HG02885 (cell line): ENCODE measurements around the gene SMAD6.

ENCODE experiments used
- ATAC-seq: cut with Tn5 transposase; IDR thresholded peaks from one replicate; pipeline ENCODE4 v1.9.1; 2021; ENCODE audit warnings: mild to moderate bottlenecking; ENCODE audit not compliant: unreplicated experiment, poor library complexity

The SMAD6 gene

DNA sequence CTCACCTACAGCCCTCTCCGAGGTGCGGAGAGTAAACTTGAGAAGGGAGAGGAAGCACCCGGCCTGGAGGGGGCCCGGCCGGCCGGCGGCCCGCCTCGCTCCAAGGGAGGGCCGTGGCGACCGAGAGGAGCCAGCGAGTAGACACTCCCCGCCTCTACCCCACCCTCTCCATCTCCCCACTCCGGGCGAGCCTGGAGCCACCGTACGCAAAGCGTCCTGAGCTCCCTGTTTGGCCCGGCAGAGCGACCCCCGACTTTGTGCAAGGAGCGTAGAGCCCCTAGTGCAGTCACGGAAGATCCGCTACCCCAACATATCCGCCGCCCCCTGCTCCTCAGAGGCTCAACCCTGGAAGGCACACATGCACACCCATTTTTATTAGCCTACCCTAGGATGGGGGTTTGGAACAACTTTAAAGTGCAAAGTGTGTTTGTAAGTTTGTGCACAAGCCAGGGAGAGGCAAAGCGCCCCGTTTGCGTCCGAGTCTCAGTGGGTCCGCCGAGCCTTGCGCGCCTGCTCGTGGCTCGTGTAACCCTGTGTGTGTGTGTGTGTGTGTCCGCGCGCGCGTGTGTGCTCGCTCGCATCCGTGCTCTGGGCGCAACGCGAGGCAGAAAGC, 508 bp upstream of the SMAD6 start:
- ATAC-seq, result peak; percentile 26

DNA sequence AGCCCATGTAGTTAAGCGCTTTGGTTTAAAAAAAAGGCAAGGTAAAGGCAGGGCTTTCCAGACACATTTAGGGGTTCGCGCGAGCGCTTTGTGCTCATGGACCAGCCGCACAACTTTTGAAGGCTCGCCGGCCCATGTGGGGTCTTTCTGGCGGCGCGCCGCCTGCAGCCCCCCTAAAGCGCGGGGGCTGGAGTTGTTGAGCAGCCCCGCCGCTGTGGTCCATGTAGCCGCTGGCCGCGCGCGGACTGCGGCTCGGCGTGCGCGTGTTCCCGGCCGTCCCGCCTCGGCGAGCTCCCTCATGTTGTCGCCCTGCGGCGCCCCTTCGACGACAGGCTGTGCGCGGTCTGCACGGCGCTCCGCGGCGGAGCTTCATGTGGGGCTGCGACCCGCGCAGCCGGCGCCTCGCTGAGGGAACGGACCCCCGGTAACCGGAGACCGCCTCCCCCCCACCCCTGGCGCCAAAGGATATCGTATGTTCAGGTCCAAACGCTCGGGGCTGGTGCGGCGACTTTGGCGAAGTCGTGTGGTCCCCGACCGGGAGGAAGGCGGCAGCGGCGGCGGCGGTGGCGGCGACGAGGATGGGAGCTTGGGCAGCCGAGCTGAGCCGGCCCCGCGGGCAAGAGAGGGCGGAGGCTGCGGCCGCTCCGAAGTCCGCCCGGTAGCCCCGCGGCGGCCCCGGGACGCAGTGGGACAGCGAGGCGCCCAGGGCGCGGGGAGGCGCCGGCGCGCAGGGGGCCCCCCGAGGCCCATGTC, 927 bp downstream of the SMAD6 start:
- ATAC-seq, result no peak

DNA sequence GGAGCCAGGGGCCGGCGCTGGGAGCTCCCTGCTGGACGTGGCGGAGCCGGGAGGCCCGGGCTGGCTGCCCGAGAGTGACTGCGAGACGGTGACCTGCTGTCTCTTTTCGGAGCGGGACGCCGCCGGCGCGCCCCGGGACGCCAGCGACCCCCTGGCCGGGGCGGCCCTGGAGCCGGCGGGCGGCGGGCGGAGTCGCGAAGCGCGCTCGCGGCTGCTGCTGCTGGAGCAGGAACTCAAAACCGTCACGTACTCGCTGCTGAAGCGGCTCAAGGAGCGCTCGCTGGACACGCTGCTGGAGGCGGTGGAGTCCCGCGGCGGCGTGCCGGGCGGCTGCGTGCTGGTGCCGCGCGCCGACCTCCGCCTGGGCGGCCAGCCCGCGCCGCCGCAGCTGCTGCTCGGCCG, 1.5 kb downstream of the SMAD6 start:
- no peak for ATAC-seq

DNA sequence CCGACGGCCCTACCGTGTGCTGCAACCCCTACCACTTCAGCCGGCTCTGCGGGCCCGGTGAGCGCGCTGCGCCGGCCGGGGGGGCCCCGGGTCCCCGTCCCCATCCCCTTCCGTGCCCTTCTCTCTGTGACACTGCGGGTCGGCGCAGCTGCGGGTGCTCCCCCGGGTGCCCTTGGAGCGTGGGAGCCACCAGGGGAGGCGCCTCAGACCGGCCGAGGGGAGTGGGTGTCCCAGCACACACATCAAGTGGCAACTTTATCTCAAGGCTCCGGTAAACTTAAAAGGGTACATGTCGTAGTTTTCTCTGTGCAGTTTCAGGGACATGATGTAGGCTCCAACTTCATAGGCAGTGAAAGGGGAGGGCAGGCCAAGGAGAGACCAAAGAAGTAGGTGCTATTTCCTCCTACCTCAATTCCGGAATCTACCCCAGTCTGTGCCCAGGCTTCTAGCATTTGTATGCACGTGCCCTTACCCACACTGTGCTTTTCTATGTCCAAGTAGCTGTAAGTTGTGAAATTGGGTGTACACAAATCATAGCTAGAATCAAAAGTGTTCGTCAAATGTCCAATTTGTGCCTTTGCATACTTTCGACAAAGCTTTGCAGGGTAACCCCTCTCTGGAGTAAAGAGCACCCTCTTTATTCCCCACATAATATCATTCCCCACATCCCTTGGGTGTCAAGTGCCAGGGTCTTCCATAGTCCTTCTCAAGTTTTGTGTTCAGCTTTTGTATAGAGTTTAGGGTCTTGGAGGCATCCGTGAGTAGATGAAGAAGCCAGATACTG, 2.2 kb downstream of the SMAD6 start:
- ATAC-seq, result no peak

DNA sequence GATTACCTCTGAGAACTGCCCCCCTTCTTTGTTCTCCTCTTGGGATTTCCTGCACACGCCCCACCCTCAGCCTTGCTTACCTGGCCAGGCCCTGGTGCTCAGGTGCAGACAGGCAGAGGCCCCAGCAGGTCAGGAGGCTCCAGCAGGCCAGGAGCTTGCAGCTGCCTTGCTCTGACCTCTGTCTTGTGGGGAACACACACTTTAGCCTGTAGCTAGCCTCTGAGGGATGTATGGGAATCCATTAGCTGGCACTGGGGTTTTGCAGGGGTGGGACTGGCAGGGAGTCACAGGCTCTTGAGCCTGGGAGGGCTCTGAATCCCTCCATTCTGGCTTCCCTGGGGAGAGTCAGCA, 2.7 kb downstream of the SMAD6 start:
- no peak for ATAC-seq

DNA sequence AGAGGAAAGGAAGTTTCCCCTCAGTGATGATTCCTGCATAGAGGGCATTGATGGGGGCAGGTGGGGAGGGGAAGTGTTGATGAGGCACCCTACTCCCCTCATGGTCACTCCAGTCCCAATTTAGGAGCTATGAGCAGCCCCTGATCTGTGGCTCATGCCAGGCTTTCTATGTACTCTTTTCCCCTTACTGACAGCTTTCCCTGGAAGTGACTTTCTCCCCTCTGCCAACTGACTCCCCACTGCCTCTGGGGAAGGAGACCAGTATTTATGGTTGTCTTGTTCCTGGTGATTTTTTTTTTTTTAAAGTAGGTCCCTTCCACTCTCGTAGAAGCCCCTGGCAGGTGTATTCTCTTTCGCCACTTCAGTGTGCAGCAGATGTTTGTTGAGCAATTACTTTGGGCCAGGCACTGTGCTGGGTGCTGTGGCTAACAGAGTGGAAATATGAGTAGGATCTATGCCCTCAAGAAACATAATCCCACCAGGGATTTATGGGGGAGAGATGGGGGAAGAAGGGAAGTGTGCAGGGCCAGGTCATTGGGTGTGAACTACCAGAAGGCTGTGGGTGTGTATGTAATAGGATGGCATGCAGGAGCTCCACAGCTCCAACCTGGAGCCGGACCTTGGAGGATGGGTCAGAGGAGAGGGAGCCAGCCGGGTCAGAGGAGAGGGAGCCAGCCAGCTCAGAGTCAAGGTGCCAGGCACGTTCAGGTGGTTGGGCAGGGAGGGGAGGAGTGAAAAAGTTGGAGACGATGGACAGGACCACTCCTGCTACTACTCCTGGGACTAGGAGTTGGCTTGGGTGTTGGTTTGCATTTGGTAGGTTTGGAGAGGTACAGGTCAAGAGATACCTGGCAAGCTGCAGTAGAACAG, 3.5 kb downstream of the SMAD6 start:
- no peak for ATAC-seq

DNA sequence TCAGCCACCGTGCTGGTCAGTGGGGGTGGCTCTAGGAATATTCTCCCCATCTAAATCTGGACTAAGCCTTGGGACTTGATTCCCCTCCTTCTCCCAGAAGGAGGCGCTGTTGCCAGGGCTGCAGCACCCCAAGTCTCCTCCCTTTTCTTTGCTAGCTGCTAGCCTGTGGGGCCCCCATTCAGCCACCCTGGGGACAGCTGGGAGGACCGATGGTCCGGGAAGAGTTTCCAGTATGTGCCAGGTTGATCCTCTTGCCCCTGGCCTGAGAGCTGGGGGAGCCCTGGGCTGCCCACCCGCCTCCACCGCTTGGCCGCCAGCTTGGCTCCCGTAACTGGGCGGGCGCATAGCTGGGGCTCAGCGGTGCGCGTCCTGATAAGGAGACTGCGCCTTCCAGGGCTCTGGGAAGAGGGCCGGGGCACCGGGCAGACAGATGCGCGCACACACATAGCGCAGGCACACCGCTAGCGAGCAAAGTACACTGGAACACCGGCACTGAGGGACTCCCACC, 4.2 kb downstream of the SMAD6 start:
- no peak for ATAC-seq

DNA sequence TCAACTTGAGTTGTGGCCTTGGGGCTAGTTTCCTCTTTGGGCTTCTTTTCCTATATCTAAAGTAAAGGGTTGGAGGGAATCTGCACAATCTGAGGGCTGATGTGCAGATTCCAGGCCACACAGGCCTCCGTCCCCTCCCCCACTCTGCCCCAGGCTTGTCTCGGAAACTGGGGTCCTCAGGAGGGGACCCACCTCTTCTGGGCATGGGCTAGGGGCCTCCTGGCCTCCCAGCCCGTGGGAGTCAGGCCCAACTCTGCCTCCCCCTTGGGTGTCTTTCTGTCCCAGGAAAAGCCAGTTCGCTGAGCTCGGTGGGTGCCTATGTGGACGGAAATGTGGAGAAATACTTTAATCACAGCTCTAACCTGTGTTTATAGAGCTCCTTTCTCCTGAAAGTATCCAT, 4.8 kb downstream of the SMAD6 start:
- no peak for ATAC-seq

- no peak for ATAC-seq
Observed at GRCh38 chr15:66707310-66708082, 5.5 kb downstream of the SMAD6 start.

DNA sequence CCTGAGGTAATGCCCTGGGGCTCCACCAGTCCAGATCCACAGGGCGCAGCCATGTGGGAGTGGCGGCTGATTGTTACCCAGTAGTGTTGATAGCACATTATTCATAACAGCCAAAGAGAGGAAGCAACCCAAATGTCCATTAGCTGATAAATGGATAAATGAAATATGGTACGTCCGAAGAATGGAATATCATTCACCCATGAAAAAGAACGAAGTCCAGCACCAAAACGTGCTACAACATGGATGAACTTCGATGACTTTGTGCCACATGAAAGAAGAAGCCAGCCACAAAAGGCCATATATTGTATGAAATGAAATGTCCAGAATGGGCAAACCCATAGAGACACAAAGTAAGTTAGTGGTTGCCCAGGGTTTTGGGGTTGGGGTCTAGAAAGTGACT, 6.4 kb downstream of the SMAD6 start:
- no peak for ATAC-seq

- no peak for ATAC-seq
Observed at GRCh38 chr15:66709884-66710283, 7.8 kb downstream of the SMAD6 start.

DNA sequence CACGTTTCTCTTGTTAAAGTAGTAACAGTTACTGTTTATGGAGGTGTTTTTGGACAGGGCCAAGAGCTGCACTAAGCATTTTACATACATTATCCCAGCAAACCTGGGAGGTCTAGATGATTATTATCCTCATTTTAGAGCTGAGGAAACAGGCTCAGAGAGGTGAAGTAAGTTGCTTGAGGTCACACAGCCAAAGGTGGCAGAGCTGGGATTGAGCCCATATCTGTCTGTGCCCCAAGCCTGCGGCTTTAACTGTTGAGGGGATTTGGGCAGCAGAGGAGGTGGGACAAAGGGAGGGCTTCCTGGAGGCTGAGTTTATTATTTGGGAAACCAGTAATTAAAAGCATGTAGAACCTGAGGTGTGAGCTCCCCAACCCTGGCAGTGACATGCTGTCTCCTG, 9.2 kb downstream of the SMAD6 start:
- ATAC-seq, result no peak

GRCh38 chr15:66711862-66712261, 9.8 kb downstream of the SMAD6 start:
- no peak for ATAC-seq

GRCh38 chr15:66713843-66714508, 11.9 kb downstream of the SMAD6 start:
- peak; percentile 66 for ATAC-seq

DNA sequence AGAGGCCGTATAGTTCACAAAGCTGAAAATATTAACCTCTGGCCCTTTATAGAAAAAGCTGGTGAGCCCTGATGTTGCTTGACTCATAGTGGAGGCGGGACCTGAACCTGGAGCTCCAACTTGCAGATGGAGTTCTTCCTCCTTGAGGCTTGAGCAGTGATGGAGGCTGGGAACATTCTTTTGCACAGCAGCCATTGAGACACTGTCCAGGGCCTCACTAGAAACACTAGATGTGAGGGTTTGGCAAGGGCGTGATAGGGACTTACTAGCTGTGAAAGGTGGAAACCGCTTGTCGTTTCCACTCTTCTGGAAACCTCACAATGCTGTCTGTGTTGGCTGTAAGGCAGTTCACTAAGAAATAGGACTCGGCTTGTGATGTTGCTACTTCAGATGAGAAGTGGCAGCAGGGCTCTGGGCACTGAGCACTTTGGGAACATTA, 12.5 kb downstream of the SMAD6 start:
- ATAC-seq, result peak; percentile 19

DNA sequence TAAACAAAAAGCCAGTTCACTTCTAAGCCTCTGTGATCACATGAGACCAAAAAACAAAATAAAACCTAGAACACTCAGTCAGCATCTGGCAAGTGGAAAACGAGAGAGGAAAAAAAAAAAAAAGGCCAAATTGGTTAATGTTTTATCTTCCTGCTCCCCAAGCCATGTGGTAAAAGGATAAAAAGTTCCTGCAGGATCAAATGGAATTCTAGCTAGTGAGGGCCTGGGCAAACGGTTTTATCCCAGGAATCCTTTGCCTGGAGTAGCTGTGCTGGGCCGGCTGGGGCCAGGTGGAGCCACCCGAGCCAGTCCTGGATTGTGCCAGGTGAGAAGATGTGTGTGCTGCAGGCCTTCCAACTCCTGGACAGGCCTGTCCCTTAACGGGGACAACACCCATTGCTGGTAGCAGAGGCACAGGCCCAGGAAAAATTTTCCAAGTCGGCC, 13.2 kb downstream of the SMAD6 start:
- ATAC-seq, result no peak

GRCh38 chr15:66715720-66716655, 14.0 kb downstream of the SMAD6 start:
- ATAC-seq, result no peak

- ATAC-seq, result no peak
Observed at GRCh38 chr15:66716656-66717020, 14.6 kb downstream of the SMAD6 start.
